ENCODE results near the gene PLA2G4E.

DNA sequence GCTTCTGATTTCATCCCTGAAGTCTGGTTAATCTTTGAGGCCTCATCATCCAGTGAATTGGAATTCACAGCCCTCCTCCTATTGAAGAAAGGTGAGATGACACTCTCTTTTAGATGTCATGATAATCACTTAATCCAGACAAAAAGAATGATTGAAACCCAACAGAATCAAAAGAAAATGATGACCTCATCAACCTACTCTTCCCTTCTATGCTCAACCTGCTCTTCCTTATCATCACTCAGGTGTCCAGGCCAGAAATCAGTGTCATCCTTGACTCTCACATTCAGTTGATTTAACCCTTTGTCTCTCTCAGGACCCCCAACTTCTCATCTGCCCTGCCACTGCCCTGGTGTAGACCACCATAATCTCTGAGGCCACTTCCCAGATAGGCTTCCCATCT is 11.8 kb downstream of the PLA2G4E start:
- TF ChIP-seq POLR2A (IDR thresholded peaks at IDR 0.05) (no peak), EP300 (IDR thresholded peaks at IDR 0.05) (no peak)
